ENCODE measurements around the gene RBMXL3.
"Not testable (repeated sequence)": the region's sequence is repeated elsewhere in the genome, so short reads cannot be mapped to it uniquely, and the experiment has no call there.

The RBMXL3 gene

DNA sequence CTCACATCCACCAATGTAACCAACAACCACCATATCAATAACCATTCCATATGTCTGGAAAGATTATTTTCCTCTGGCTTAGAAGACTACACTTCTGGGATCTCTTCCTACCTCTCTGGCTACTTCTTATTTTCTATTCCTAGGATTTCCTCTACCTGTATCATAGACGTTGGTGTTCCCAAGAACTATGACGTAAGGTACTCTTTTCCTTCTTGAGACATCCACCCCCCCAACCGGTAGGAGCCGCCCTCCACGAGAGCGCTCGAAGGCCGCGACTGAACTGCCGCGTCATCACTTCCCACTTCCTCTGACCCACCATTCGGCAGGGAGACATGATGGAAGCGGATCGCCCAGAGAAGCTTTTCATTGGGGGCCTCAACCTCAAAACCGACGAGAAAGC is at the start of gene RBMXL3:
TSS of gene RBMXL3 (plus strand) at position 301 of the 400 bp plus-strand sequence. CDS start at position 333, 32 bp downstream.
- DNase-seq, result no peak

DNA sequence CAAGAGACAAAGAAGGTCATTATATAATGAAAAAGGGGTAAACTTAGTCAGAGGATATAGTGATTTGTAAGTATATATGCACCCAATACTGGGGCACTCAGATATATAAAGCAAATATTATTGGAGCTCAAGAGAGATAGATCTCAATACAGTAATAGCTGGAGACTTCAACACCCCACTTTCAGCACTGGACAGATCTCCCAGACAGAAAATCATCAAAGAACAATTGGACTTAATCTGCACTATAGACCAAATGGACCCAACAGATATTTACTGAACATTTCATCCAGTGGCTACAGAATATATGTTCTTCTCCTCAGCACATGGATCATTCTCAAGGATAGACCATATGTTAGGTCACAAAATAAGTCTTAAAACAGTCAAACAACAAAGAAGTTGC is 47.2 kb upstream of the RBMXL3 start:
- DNase-seq, result no peak

DNA sequence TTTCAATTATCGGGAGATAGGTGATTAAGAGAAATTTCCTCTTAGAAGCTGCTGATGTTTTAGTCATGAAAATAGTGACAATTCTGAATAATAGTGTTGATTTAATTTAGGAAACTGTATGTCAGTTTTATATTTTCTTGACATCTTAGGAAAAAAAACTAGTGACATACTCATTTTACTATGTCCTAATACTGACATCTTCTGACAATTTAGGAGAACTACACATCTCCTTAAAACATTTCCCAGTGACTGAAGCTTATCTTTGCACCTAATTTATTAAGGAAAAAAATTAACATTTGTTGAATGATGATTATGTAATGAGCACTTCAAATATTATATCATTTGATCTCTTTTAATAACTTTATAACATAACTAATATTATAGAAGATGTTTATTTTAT is 42.0 kb upstream of the RBMXL3 start:
- DNase-seq, result no peak

DNA sequence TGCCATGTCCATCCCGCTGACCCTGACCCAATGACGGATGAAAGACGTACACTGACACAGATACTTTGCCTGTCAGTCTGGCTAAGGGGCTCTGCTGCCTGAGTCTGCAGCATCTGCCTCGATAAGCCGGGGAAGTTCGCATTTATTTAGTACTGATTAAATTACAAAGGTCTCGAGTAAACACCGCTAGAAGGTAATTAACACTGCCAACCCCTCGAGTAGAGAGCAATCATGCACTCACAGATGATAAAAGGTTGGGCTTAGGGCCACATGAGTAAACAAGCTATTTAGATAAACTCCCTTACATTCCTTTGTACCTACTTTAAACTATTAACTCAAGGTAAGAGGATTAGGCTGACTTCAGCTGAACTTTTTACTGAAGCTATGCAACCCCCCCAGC is 16.0 kb upstream of the RBMXL3 start:
- DNase-seq, result no peak

DNA sequence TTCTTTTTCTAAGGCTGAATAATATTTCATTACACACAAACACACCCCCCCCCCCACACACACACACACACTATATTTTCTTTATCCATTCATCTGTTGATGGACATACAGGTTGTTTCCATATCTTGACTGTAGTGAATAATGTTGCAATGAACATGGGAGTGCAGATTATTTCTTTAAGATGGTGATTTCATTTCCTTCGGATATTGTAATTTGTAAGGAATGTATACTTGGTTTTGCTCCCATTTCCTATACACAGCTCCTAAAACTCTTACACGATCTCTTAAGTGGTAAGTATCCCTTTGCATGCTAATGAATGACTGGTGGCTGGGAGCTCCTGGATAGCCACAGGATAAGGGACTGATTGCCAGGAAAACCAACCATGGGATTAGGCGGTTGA is 14.7 kb upstream of the RBMXL3 start:
- DNase-seq, result no peak

DNA sequence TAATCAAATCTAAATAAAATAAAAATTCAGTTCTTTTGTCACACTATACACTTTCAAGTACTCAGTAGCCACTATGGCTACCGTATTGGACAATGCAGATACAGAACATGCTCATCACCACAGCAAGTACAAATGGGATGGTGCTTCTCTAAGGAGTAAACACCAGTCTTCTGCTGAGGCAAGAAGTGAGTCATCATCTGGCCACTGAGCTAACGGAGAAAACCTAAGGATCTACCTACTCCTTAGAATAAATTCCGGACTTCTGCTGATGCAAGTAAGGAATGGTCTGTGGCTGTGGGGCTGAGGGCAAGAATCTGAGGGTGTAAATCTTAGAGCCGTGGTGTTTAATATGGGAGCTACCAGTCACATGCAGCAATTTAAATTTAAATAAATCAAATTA is 11.3 kb upstream of the RBMXL3 start:
- DNase-seq, result no peak

DNA sequence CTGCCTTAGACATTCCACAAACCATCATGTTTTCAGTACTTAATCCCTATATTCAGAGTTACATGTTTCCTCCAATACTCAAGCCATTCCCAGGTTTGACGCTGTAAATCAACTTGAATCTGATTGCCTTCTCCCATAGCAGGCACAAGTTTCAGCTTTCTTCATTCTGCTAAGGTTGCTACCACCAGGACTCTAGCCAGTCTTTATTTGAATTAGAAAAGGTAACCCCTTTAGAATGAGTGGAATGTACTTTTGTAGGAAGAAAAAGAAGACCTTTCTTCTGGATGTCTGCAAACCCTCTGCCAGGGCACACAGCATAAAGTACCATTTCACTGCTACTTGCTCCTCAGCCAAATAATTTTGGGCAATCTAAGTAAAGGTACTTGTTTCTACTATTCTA is 10.7 kb upstream of the RBMXL3 start:
- DNase-seq, result no peak

DNA sequence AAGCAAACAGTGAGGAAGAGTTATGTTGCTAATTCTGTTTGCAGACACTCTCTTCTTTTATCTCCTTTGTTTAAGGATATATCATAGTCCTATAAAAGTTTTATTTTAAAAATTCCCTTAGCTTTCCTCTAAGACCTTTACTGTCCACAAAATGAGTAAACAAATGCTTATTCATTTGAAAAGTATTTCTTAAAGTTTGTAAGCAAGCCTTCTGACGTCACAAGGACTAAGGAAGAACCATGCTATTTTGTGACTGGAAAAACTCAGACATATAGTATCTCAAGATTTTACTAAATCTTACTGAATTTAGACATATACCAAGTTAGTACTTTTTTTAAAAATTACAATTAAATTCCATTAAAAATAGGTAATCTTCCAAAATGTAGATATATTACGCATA is 5.2 kb upstream of the RBMXL3 start:
- DNase-seq, result no peak

DNA sequence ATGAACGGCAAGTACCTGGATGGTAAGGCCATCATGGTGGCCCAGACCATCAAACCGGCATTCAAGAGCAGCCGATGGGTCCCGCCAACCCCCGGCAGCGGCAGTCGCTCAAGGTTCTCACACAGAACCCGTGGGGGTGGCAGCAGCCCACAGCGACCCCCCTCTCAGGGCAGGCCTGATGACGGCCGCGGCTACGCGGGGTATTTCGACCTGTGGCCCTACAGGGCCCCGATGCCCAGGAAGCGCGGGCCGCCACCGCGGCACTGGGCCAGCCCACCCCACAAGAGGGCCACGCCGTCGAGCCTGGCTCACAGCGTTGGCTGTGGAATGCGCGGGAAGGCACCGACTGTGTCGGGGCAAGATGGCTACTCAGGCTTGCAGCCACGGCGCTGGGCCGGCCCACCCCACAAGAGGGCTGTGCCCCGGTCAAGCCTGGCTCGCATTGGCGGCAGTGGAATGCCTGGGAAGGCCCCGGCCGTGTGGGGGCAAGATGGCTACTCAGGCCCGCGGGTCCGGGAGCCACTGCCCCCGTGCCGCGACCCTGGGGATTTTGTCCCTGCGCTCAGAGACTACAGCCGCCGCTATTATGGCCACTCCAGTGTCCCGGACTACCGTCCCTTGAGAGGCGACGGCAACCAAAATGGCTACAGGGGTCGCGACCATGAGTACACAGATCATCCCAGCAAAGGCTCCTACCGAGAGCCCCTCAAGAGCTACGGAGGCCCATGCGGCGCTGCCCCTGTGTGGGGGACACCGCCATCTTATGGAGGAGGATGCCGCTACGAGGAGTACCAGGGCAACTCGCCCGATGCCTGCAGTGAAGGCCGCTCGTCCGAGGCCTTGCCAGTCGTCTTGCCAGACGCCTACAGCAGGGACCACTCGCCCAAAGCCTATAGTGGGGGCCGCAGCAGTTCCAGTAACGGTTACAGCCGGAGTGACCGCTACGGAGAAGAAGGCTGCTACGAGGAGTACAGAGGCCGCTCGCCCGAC is 731 bp downstream of the RBMXL3 start:
- DNase-seq, result no peak

DNA sequence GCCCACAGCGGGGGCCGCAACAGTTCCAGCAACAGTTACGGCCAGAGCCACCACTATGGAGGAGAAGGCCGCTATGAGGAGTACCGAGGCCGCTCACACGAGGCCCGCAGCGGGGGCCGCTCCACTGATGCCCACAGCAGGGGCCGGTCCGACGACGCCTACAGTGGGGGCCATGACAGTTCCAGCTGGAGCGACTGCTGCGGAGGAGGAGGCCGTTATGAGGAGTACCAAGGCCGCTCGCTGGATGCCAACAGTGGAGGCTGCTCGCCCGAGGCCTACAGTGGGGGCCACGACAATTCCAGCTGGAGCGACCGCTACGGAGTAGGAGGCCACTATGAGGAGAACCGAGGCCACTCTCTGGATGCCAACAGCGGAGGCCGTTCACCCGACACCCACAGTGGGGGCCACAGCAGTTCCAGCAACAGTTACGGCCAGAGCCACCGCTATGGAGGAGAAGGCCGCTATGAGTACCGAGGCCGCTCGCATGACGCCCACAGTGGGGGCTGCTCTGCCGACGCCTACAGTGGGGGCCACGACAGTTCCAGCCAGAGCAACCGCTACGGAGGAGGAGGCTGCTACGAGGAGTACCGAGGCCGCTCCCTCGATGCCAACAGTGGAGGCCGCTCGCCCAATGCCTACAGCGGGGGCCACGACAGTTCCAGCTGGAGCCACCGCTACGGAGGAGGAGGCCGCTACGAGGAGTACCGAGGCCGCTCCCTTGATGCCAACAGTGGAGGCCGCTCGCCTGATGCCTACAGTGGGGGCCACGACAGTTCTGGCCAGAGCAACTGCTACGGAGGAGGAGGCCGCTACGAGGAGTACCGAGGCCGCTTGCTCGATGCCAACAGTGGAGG is 1.7 kb downstream of the RBMXL3 start:
- DNase-seq, result no peak

DNA sequence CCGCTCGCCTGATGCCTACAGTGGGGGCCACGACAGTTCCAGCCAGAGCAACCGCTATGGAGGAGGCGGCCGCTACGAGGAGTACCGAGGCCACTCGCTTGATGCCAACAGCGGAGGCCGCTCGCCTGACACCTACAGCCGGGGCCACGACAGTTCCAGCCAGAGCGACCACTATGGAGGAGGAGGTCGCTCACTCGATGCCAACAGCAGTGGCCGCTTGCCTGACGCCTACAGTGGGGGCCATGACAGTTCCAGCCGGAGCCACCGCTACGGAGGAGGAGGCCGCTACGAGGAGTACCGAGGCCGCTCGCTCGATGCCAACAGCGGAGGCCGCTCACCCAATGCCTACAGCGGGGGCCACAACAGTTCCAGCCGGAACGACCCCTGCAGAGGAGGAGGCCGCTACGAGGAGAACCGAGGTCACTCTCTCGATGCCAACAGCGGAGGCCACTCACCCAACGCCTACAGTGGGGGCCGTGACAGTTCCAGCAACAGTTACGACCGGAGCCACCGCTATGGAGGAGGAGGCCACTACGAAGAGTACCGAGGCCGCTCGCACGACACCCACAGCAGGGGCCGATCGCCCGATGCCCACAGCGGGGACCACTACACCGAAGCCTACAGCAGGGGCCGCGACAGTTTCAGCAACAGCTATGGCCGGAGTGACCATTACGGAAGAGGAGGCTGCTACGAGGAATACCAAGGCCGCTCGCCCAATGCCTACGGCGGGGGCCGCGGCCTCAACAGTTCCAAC is 2.5 kb downstream of the RBMXL3 start:
- DNase-seq, result no peak

DNA sequence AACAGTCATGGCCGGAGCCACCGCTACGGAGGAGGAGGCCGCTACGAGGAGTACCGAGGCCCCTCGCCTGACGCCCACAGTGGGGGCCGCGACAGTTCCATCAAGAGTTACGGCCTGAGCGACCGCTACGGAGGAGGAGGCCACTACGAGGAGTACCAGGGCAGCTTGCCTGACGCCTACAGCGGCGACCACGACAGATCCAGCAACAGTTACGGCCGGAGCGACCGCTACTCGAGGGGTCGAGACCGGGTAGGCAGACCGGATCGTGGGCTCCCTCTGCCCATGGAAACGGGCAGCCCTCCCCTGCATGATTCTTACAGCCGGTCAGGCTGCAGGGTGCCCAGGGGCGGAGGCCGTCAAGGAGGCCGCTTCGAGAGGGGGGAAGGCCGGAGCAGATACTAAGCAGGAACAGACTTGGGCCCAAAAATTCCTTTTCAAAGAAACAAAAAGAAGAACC is 3.1 kb downstream of the RBMXL3 start:
- DNase-seq, result no peak

DNA sequence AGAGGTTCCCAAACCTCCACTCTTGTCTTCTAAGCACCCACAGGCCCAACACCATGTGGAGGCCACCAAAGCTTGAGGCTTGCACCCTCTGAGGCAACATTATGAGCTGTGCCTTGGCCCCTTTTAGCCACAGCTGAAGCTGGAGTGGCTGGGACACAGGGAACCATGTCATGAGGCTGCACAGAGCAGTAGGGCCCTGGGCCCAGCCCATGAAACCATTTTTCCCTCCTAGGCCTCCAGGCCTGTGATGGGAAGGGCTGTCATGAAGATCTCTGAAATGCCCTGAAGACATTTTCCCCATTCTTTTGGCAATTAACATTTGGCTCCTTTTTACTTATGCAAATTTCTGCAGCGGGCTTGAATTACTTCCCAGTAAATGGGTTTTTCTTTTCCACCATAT is 14.8 kb downstream of the RBMXL3 start:
- no peak for DNase-seq

DNA sequence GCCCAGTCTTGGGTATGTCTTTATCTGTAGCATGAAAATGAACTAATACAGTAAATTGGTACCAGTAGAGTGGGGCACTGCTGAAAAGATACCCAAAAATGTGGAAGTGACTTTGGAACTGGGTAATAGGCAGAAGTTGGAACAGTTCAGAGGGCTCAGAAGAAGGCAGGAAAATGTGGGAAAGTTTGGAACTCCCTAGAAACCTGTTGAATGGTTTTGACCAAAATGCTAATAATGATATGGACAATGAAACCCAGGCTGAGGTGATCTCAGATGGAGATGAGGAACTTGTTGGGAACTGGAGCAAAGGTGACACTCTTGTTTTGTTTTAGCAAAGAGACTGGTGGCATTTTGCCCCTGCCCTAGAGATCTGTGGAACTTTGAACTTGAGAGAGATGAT is 20.3 kb downstream of the RBMXL3 start:
- DNase-seq, result not testable (repeated sequence)

DNA sequence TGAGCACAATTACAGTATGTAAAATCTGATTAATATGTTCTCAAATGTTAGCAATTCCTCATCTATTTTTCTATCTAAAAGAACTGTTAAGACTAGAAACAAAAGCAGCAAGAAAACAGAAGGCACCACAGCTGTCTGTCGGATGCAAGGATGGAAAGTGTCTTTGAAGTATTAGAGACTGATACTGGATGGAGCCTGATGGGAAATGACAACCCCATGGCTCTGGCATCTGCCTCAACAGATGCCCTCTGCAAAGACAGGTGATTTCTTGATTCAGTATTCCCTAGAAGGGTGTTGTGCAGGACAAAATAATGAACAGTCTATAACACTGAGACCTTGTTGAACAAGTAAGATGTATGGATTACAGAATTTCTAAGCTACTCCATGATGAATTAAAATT is 24.9 kb downstream of the RBMXL3 start:
- no peak for DNase-seq

DNA sequence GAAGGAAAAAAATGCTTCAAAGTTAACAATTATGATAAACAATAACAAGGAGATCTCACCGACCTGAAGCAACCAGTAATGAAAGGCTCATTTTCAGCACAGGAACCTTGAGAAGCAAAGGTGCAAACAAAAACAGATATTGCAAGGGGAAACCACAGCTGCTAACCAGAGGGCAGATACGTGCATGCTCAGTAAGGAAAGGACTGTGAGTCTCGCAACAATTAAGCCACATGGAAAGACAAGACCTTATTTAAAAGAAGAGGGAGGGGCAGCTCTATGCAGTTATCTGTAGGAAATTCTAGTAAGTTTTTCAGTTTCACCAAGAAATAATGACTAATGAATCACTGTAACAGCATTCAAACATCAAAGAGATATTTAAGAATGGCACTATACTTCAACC is 25.4 kb downstream of the RBMXL3 start:
- no peak for DNase-seq

DNA sequence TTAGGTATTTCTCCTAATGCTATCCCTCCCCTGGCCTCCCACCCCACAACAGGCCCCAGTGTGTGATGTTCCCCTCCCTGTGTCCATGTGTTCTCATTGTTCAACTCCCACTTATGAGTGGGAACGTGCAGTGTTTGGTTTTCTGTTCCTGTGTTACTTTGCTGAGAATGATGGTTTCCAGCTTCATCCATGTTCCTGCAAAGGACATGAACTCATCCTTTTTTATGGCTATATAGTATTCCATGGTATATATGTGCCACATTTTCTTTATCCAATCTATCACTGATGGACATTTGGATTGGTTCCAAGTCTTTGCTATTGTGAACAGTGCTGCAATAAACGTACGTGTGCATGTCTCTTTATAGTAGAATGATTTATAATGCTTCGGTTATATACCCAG is 28.1 kb downstream of the RBMXL3 start:
- DNase-seq, result not testable (repeated sequence)

DNA sequence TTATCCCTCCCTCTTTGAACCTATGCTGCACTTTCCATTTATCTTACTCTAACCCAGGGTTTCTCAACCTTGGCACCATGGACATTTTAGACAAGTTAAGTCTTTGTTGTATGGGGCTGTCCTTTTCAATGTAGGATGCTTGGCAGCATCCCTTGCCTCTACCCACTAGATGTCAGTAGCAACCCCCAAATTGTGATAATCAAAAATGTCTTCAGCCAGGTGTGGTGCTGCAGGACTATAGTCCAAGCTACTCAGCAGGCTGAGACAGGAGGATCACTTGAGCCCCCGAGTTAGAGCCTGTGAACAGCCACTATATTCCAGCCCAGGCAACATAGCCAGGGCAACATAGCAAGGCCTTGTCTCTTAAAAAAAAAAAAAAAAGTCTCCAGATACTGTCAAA is 37.7 kb downstream of the RBMXL3 start:
- DNase-seq, result no peak

DNA sequence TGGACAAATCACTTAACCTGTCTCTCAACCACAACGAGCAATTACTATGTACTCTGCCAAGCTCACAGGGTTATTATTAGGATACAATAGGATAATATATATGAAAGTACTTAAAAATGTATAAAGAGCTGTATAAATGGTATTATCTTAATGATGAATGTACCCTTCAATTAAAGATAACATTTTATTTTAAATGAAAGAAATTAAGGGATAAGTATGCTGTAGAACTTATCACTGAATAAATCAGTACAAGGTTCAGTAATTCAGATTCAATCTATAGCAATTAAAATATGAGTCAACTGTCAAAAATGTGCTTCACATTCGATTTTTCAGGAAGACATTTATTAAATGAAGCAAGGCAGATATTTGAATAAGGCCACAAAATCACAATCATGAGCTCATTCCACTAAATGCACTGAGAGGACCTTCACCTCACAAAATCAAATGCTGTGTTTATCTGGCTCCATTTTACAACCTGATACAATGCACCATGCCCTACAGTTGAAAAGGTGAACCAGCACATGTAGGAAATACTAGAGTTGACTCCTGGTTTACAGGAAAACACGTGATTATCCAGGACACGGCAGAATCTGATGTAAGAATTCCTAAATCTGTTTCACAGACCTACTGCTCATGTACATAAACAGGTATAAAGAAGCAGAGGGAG is 40.3 kb downstream of the RBMXL3 start:
- no peak for DNase-seq

DNA sequence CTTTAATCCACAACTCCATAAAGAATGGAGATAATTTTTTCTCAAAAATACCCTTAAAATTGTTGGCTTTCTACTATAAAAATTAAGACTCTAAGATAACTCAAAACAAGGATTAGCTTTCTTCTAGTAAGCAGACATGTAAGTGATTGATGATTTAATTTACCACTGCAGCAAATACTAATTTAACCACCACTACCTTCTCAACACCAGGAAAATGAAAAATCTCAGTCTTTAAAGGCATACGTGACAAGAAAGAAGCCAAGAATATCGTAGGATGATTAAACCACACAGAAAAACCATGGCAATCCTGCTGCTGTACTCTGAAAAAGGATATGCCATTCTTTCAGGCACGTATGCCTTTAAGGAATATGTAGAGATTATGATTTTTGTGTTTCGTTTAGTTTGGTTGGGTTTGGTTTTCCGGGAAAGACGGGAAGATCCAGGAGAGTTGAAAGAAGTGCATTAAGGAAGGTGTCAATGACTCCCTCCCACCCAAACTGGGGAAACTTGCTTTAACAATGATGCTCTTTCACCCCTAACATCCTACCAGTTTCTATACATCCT is 43.8 kb downstream of the RBMXL3 start:
- no peak for DNase-seq

DNA sequence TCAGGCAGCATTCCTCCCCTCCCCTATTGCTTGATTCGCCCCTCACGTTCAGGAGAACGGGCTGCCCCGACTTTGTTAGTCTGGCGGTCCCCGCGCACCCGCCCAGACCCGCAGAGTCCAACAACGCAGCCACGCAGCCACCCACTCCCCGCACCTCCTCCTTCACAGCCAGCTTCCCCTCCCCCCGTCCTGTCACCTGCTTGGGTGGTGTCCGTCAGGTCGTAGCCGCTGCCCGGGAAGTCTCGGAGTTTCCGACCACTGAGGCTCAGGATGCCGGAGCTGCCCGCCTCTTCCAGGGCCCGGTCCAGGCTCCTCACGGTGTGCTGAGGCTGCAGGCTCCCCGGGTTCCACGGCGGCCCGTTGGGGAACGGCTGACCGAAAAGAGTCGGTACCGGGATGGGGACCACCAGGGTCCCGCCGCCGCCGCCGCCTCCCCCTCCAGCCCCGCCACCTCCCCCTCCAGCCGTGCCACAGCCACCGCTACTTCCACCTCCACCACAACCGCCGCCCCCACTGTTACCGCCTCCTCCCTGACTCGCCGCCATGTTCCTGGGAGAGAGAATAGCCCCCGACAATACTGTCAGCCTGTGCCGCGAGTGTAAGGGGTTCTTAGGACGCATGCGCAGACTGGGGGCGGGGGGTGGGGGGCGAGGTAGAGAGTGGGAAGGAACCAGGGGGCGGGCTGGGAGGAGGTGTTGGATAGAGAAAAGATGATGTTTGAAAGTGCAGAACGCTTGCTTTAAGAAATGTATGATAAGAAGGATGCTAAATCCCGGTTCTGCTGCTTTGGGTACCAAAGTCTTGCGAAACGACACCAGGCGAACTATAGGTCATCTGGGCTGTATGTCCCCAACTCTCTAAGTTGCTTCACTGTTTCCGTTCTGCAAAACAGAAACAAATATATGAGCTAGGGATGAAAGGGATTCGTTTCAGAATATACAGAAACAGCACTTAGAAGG is 44.6 kb downstream of the RBMXL3 start, which contains the start of gene LRCH2:
TSS of gene LRCH2 (minus strand) at position 600 of the 959 bp plus-strand sequence. CDS start at position 545, 55 bp downstream.
- no peak for DNase-seq
